Measurements from ENCODE around the gene SORCS2.

GRCh38 chr4:7523526-7523925 lies 331.2 kb downstream of the SORCS2 start:
- no peak for TF ChIP-seq TARDBP (IDR thresholded peaks at IDR 0.05)
- TF ChIP-seq ARNT (IDR thresholded peaks at IDR 0.05), result no peak
- no peak for TF ChIP-seq FOXM1 (IDR thresholded peaks at IDR 0.05; ENCODE audit: borderline replicate concordance)
- no peak for TF ChIP-seq SP1 (IDR thresholded peaks at IDR 0.05)
- no peak for TF ChIP-seq ZNF384 (IDR thresholded peaks at IDR 0.05)
- TF ChIP-seq ELF4 (IDR thresholded peaks at IDR 0.05), result no peak
- no peak for TF ChIP-seq SUZ12 (IDR thresholded peaks at IDR 0.05)
- TF ChIP-seq PKNOX1 (IDR thresholded peaks at IDR 0.05), result no peak
- no peak for TF ChIP-seq HDGF (IDR thresholded peaks at IDR 0.05; ENCODE audit: borderline replicate concordance)
- no peak for TF ChIP-seq NFRKB (IDR thresholded peaks at IDR 0.05)
- no peak for TF ChIP-seq FOXA1 (IDR thresholded peaks at IDR 0.05)
- TF ChIP-seq FOXK2 (IDR thresholded peaks at IDR 0.05), result no peak
- no peak for TF ChIP-seq BHLHE40 (IDR thresholded peaks at IDR 0.05; ENCODE audit: borderline replicate concordance)
- TF ChIP-seq CTBP1 (IDR thresholded peaks at IDR 0.05; ENCODE audit: borderline replicate concordance), result no peak
